Measurements from ENCODE around the gene PACS2.
"Not testable (repeated sequence)": the region's sequence is repeated elsewhere in the genome, so short reads cannot be mapped to it uniquely, and the experiment has no call there.

The PACS2 gene

GRCh38 chr14:105314287-105315200 is at the start of gene PACS2:
Gene PACS2 (plus strand): TSS chr14:105314748. CDS start chr14:105314919, 171 bp downstream.
- peak; percentile 70 to 90 for DNase-seq

GRCh38 chr14:105267820-105268548 is 46.6 kb upstream of the PACS2 start:
- DNase-seq: peak in 1 of 2 experiments; percentile 10

GRCh38 chr14:105268736-105269354 is 45.7 kb upstream of the PACS2 start:
- DNase-seq: no peak

- DNase-seq: no peak
These were observed 45.1 kb upstream of the PACS2 start for GRCh38 chr14:105269405-105269804.

- DNase-seq: no peak
These were observed 43.2 kb upstream of the PACS2 start for GRCh38 chr14:105271224-105271890.

- DNase-seq: no peak
These were observed 41.9 kb upstream of the PACS2 start for GRCh38 chr14:105272623-105273022.

- DNase-seq: no peak
These were observed 41.5 kb upstream of the PACS2 start for GRCh38 chr14:105273062-105273461.

- DNase-seq: no peak
These were observed 39.9 kb upstream of the PACS2 start for GRCh38 chr14:105274637-105275036.

GRCh38 chr14:105275267-105275946 is 39.1 kb upstream of the PACS2 start:
- DNase-seq: no peak

GRCh38 chr14:105277448-105277847 is 37.1 kb upstream of the PACS2 start:
- not testable (repeated sequence) for DNase-seq

GRCh38 chr14:105279642-105280361 is 34.7 kb upstream of the PACS2 start:
- no peak for DNase-seq

GRCh38 chr14:105280525-105280924 is 34.0 kb upstream of the PACS2 start:
- DNase-seq: no peak

GRCh38 chr14:105281371-105282097 is 33.0 kb upstream of the PACS2 start:
- DNase-seq: no peak

GRCh38 chr14:105282098-105282725 is 32.3 kb upstream of the PACS2 start:
- no peak for DNase-seq

- no peak for DNase-seq
These were observed 31.5 kb upstream of the PACS2 start for GRCh38 chr14:105283028-105283427.

- DNase-seq: no peak
These were observed 30.6 kb upstream of the PACS2 start for GRCh38 chr14:105283899-105284298.

GRCh38 chr14:105285174-105285573 is 29.4 kb upstream of the PACS2 start:
- no peak for DNase-seq

GRCh38 chr14:105286759-105287144 is 27.8 kb upstream of the PACS2 start:
- DNase-seq: no peak

GRCh38 chr14:105287249-105288102 is 27.1 kb upstream of the PACS2 start:
- DNase-seq: no peak

All from NCI-H1930 (cell line).